Testis (tissue), 3 donors: ENCODE results near the gene CECR2. TPM values are rescaled to one million over a fixed set of nuclear protein-coding genes. Genes with fewer than 3 reads are reported as not detected.

Source experiments
- DNase-seq: peaks from one replicate; pipeline ENCODE4 v3.0.0-alpha.2; 2019
- H3K27ac ChIP-seq, 2 donors: fragments of 200-600 bp; sonication (generic); one replicate each; pipeline ENCODE4 v1.5.1; 2019
- H3K27me3 ChIP-seq: fragments of 200-600 bp; sonication (generic); one replicate; pipeline ENCODE4 v1.5.1; 2019
- H3K36me3 ChIP-seq: fragments of 200-600 bp; sonication (generic); one replicate; pipeline ENCODE4 v1.5.1; 2017; ENCODE audit warnings: low read depth; ENCODE audit errors: missing control alignments
- H3K4me1 ChIP-seq: fragments of 200-600 bp; sonication (generic); one replicate; pipeline ENCODE4 v1.5.1; 2019
- H3K4me3 ChIP-seq, 2 donors: fragments of 200-600 bp; sonication (generic); one replicate each; pipeline ENCODE4 v1.5.1; 2017 to 2019
- H3K9me3 ChIP-seq: fragments of 200-600 bp; sonication (generic); one replicate; pipeline ENCODE4 v1.5.1; 2017
- CTCF ChIP-seq, 3 experiments: fragments of 450-650 bp in 2 of 3; fragments of 200-600 bp in 1 of 3; sonication (generic) in 1 of 3; IDR thresholded peaks; one replicate each; pipeline ENCODE4 v1.5.1; 2016 to 2019; ENCODE audit warnings: antibody characterized with exemption in 3 of 3, mild to moderate bottlenecking in 2 of 3, moderate library complexity in 1 of 3
- POLR2A ChIP-seq: fragments of 450-650 bp; IDR thresholded peaks from one replicate; pipeline ENCODE4 v1.6.1; 2017; ENCODE audit warnings: antibody characterized with exemption, mild to moderate bottlenecking, moderate library complexity
- WGBS, 2 donors: methylation state at CpG; one replicate each; pipeline ENCODE4 v1.1.5; 2018; 5-methylcytosine and 5-hydroxymethylcytosine counted together
- intact Hi-C: fragments of 100-400 bp; cut with DNase I; formaldehyde crosslinking; loops from one replicate; pipeline ENCODE4 v1.15.1; 2023; ENCODE audit warnings: low total_unique reads
- polyA plus RNA-seq: library from polyadenylated mRNA; stranded (reverse); fragments of 350-450 nt; fragmentation: Illumina TruSeq; extraction: RNeasy Lipid Tissue Mini Kit (QIAGEN cat#74804); gene quantifications from one replicate; pipeline ENCODE4 v1.2.3, GENCODE V29; 2014; ENCODE audit warnings: low read depth, low replicate concordance; ENCODE audit not compliant: insufficient read depth
- total RNA-seq, 2 donors: library from RNA; depleted of rRNA; stranded (reverse); fragments of >200 nt; gene quantifications; one replicate each; pipeline ENCODE4 v1.2.3, GENCODE V29; 2016

CECR2 gene
- total and polyA plus RNA-seq, 3 donors from 2014 or later, result 7.1 to 18.7 (median 16.8) TPM

GRCh38 chr22:17583151-17583550 lies 213.9 kb downstream of the CECR2 start:
- DNase-seq, result no peak
- H3K4me1 ChIP-seq, result peaks cover 17% of the 10 kb centered on the region
- H3K27me3 ChIP-seq, result no peaks in the 10 kb centered on the region
- no peak overlapping the region for H3K27ac ChIP-seq
- WGBS, 2 donors, result 90 to 91% methylated on average over 10 of the region's 10 CpGs
- no peak overlapping the region for H3K4me3 ChIP-seq
- no peaks in the 10 kb centered on the region for H3K36me3 ChIP-seq
- TF ChIP-seq CTCF (IDR thresholded peaks at IDR 0.05), result no peak
- TF ChIP-seq POLR2A, result no peak
- intact Hi-C loops, result no loop called here
- H3K9me3 ChIP-seq, result no peaks in the 10 kb centered on the region

GRCh38 chr22:17586831-17587440 lies 217.7 kb downstream of the CECR2 start:
- Histone ChIP-seq H3K4me3 (no peak overlapping the region), H3K4me1 (no peaks in the 10 kb centered on the region), H3K27me3 (no peaks in the 10 kb centered on the region), H3K27ac (no peak overlapping the region), H3K36me3 (no peaks in the 10 kb centered on the region), H3K9me3 (no peaks in the 10 kb centered on the region)
- WGBS, 2 donors, result 86 to 90% methylated on average over 11 to 14 of the region's 14 CpGs
- TF ChIP-seq CTCF (IDR thresholded peaks at IDR 0.05) (no peak), POLR2A (no peak)
- intact Hi-C loops, result no loop called here
- DNase-seq, result no peak

GRCh38 chr22:17587629-17588028 lies 218.4 kb downstream of the CECR2 start:
- H3K27ac ChIP-seq, result no peak overlapping the region
- H3K4me1 ChIP-seq, result no peaks in the 10 kb centered on the region
- H3K9me3 ChIP-seq, result no peaks in the 10 kb centered on the region
- TF ChIP-seq POLR2A (no peak), CTCF (IDR thresholded peaks at IDR 0.05) (no peak)
- intact Hi-C loops, result no loop called here
- no peaks in the 10 kb centered on the region for H3K36me3 ChIP-seq
- DNase-seq, result no peak
- no peak overlapping the region for H3K4me3 ChIP-seq
- 94 to 97% methylated on average over 14 of the region's 14 CpGs for WGBS, 2 donors
- no peaks in the 10 kb centered on the region for H3K27me3 ChIP-seq

- Histone ChIP-seq H3K27ac (no peak overlapping the region), H3K27me3 (no peaks in the 10 kb centered on the region), H3K4me1 (no peaks in the 10 kb centered on the region), H3K9me3 (no peaks in the 10 kb centered on the region), H3K4me3 (no peak overlapping the region), H3K36me3 (no peaks in the 10 kb centered on the region)
- intact Hi-C loops, result no loop called here
- no peak for TF ChIP-seq CTCF (IDR thresholded peaks at IDR 0.05)
- TF ChIP-seq POLR2A, result no peak
- WGBS, 2 donors, result 91 to 95% methylated on average over 11 of the region's 11 CpGs
- no peak for DNase-seq
These were observed 219.3 kb downstream of the CECR2 start for GRCh38 chr22:17588606-17589005.

GRCh38 chr22:17589810-17590375 lies 220.6 kb downstream of the CECR2 start:
- H3K27me3 ChIP-seq, result no peaks in the 10 kb centered on the region
- no peak for DNase-seq
- no peaks in the 10 kb centered on the region for H3K36me3 ChIP-seq
- TF ChIP-seq POLR2A (no peak), CTCF (IDR thresholded peaks at IDR 0.05) (no peak)
- H3K27ac ChIP-seq, result no peak overlapping the region
- 91 to 92% methylated on average over 10 of the region's 10 CpGs for WGBS, 2 donors
- H3K9me3 ChIP-seq, result no peaks in the 10 kb centered on the region
- no peaks in the 10 kb centered on the region for H3K4me1 ChIP-seq
- intact Hi-C loops, result no loop called here
- H3K4me3 ChIP-seq, result no peak overlapping the region
